GM21723 (cell line): ENCODE results near the gene TMEM120A.

ENCODE experiments used
- ATAC-seq: cut with Tn5 transposase; IDR thresholded peaks from one replicate; pipeline ENCODE4 v1.9.1; 2021; ENCODE audit warnings: mild to moderate bottlenecking, moderate library complexity; ENCODE audit not compliant: unreplicated experiment

TMEM120A gene

GRCh38 chr7:75995996-75996395, 1.6 kb upstream of the TMEM120A start:
- ATAC-seq, result no peak

GRCh38 chr7:75995052-75995471, 667 bp upstream of the TMEM120A start:
- ATAC-seq, result no peak

- peak; percentile 22 for ATAC-seq
Observed at GRCh38 chr7:75993689-75994387, 557 bp downstream of the TMEM120A start.

- ATAC-seq, result no peak
Observed at GRCh38 chr7:75992083-75992755, 2.2 kb downstream of the TMEM120A start.

GRCh38 chr7:75991531-75992082, 2.8 kb downstream of the TMEM120A start:
- no peak for ATAC-seq

- ATAC-seq, result no peak
Observed at GRCh38 chr7:75989500-75990388, 4.7 kb downstream of the TMEM120A start.

- ATAC-seq, result no peak
Observed at GRCh38 chr7:75988568-75989499, 5.6 kb downstream of the TMEM120A start.

GRCh38 chr7:75987805-75988567, 6.4 kb downstream of the TMEM120A start:
- ATAC-seq, result no peak

GRCh38 chr7:75987026-75987804, 7.2 kb downstream of the TMEM120A start:
- no peak for ATAC-seq

GRCh38 chr7:75986147-75986781, 8.1 kb downstream of the TMEM120A start:
- ATAC-seq, result no peak

GRCh38 chr7:75985518-75986146, 8.8 kb downstream of the TMEM120A start:
- no peak for ATAC-seq

GRCh38 chr7:75985009-75985517, 9.3 kb downstream of the TMEM120A start:
- ATAC-seq, result no peak

GRCh38 chr7:75984130-75985008, 10.0 kb downstream of the TMEM120A start:
- no peak for ATAC-seq

GRCh38 chr7:75983471-75984129, 10.8 kb downstream of the TMEM120A start:
- ATAC-seq, result no peak

GRCh38 chr7:75982306-75983064, 11.9 kb downstream of the TMEM120A start:
- ATAC-seq, result no peak
